GM12878 (cell line): ENCODE measurements around the gene SOX18. TPM values are rescaled to one million over a fixed set of nuclear protein-coding genes. Genes with fewer than 3 reads are reported as not detected.

Source experiments
- HDGF ChIP-seq: fragments of 450-650 bp; IDR thresholded peaks from 2 replicates; pipeline ENCODE4 v1.6.1; 2016; ENCODE audit warnings: antibody characterized with exemption
- IKZF1 ChIP-seq: fragments of 450-650 bp; conservative IDR thresholded peaks from 2 replicates; pipeline ENCODE4 v1.6.1; 2017; ENCODE audit warnings: antibody characterized with exemption, mild to moderate bottlenecking
- IKZF2 ChIP-seq, 2 experiments: fragments of 450-650 bp; IDR thresholded peaks; 2 replicates each; pipeline ENCODE4 v1.6.1; 2017; ENCODE audit warnings: mild to moderate bottlenecking in 2 of 2, moderate library complexity in 2 of 2
- MTA3 ChIP-seq: IDR thresholded peaks from 2 replicates; pipeline ENCODE4 v1.6.1; 2012; ENCODE audit warnings: low read length, inconsistent platforms, borderline replicate concordance
- NFYB ChIP-seq: IDR thresholded peaks from 2 replicates; pipeline ENCODE4 v1.6.1; 2011; ENCODE audit warnings: low read depth, mild to moderate bottlenecking, low read length, improper control_type of control experiment, moderate library complexity; ENCODE audit not compliant: insufficient read depth
- NKRF ChIP-seq: fragments of 450-650 bp; conservative IDR thresholded peaks from 2 replicates; pipeline ENCODE4 v1.6.1; 2017; ENCODE audit warnings: mild to moderate bottlenecking, moderate library complexity
- PAX8 ChIP-seq: fragments of 450-650 bp; IDR thresholded peaks from 2 replicates; pipeline ENCODE4 v1.6.1; 2017; ENCODE audit warnings: mild to moderate bottlenecking, moderate library complexity
- POLR2AphosphoS5 ChIP-seq: IDR thresholded peaks from 2 replicates; pipeline ENCODE4 v1.6.1; 2011; ENCODE audit warnings: mild to moderate bottlenecking, low read length, inconsistent platforms
- RAD51 ChIP-seq: fragments of 450-650 bp; IDR thresholded peaks from 2 replicates; pipeline ENCODE4 v1.6.1; 2016; ENCODE audit warnings: moderate library complexity, mild to moderate bottlenecking, inconsistent platforms
- YY1 ChIP-seq: IDR thresholded peaks from 2 replicates; pipeline ENCODE4 v1.6.1; 2011; ENCODE audit warnings: low read depth, mild to moderate bottlenecking, low read length
- ZBTB11 ChIP-seq: fragments of 450-650 bp; formaldehyde crosslinking; IDR thresholded peaks from 2 replicates; pipeline ENCODE4 v1.5.0; 2022; ENCODE audit warnings: mild to moderate bottlenecking, missing genetic modification characterization
- polyA plus RNA-seq, 11 experiments: library from polyadenylated mRNA; depleted of rRNA in 4 of 11; unstranded in 6 of 11; stranded (reverse) in 5 of 11; fragments of >200 nt; fragmentation: Nextera tagmentation in 4 of 11; fragmentation: Illumina TruSeq in 1 of 11; extraction: Ambion mirVana in 4 of 11; extraction: Trizol in 1 of 11; gene quantifications; 1 replicate in 1 of 11; 2 replicates in 10 of 11; pipeline versions ENCODE4 v1.2.1 to v1.2.3, GENCODE V29; 2011 to 2016; ENCODE audit warnings: inconsistent platforms in 2 of 11, missing spikeins in 2 of 11, low read depth in 1 of 11
- total RNA-seq, 4 experiments: library from RNA; depleted of rRNA in 3 of 4; stranded (reverse); fragments of >200 nt in 3 of 4; fragmentation: Illumina TruSeq in 1 of 4; extraction: Trizol in 1 of 4; gene quantifications; 2 replicates each; pipeline versions ENCODE4 v1.2.1 to v1.2.3, GENCODE V29; 2013 to 2021
- TF ChIP-seq, protein P1 (sequence below): fragments of 150-350 bp; IDR thresholded peaks from 2 replicates; pipeline ENCODE4 v1.6.1; 2016; ENCODE audit warnings: low read depth, low read length
- TF ChIP-seq, protein P2 (sequence below): fragments of 450-650 bp; IDR thresholded peaks from 2 replicates; pipeline ENCODE4 v1.6.1; 2016; ENCODE audit warnings: mild to moderate bottlenecking
- TF ChIP-seq, protein P3 (sequence below): IDR thresholded peaks from 2 replicates; pipeline ENCODE4 v1.6.1; 2012; ENCODE audit warnings: mild to moderate bottlenecking, low read depth, low read length

The SOX18 gene
- total and polyA plus RNA-seq, 10 of the 15 experiments (the other 5 are each of a cell fraction or from before 2014, with no cell fraction given): 0.05 to 5.6 (median 0.28) TPM; not detected in 3

DNA sequence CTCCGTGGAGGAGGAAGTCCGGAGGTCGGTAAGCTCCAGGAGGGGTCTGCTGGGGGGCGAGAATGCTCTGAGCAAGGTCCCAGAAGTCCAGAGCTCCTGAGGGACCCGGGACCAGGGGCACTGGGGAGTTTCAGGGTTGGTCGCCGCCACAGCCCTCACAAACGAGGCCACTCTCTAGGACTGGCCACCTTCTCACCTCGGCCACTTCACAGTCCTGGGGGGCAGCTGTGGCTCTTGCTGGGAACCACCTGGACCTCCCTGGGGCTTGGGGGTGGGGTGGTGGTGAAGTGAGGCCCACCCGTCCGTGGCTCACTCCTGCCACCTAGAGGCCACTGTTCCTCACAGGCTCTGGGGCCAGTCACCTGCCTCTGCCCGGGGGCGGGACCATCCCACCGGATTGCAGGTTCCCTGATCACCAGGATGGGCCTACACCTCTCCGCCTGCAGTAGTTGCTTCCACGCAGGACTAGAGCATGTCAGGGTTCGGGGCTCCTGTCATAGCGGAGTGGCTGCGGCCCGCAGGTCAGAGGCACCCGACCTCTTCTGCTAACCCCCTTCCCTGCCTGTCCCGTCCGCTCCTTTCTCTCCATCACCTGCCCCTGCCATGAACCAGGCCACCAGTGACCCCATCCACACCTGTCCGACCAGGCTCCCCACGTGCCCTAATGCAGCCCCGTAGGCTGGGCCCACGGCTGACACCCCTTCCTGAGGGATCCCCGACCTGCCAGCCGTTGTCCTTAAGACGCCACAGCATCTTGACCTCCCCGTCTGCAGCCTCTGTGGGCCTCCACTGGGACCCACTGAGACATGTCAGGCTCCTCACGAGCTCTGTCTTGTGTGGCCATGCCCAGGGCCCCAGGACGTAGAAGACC is 8.4 kb upstream of the SOX18 start (continued):
- TF ChIP-seq, protein P1, sequence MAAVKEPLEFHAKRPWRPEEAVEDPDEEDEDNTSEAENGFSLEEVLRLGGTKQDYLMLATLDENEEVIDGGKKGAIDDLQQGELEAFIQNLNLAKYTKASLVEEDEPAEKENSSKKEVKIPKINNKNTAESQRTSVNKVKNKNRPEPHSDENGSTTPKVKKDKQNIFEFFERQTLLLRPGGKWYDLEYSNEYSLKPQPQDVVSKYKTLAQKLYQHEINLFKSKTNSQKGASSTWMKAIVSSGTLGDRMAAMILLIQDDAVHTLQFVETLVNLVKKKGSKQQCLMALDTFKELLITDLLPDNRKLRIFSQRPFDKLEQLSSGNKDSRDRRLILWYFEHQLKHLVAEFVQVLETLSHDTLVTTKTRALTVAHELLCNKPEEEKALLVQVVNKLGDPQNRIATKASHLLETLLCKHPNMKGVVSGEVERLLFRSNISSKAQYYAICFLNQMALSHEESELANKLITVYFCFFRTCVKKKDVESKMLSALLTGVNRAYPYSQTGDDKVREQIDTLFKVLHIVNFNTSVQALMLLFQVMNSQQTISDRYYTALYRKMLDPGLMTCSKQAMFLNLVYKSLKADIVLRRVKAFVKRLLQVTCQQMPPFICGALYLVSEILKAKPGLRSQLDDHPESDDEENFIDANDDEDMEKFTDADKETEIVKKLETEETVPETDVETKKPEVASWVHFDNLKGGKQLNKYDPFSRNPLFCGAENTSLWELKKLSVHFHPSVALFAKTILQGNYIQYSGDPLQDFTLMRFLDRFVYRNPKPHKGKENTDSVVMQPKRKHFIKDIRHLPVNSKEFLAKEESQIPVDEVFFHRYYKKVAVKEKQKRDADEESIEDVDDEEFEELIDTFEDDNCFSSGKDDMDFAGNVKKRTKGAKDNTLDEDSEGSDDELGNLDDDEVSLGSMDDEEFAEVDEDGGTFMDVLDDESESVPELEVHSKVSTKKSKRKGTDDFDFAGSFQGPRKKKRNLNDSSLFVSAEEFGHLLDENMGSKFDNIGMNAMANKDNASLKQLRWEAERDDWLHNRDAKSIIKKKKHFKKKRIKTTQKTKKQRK: no peak
- peak; percentile 37 to 38; a peak in 2 of 4 replicates for TF ChIP-seq IKZF2 (IDR thresholded peaks at IDR 0.05)
- TF ChIP-seq RAD51: peak; percentile 38; the same call in 1 of the 2 replicates
- TF ChIP-seq, protein P2, sequence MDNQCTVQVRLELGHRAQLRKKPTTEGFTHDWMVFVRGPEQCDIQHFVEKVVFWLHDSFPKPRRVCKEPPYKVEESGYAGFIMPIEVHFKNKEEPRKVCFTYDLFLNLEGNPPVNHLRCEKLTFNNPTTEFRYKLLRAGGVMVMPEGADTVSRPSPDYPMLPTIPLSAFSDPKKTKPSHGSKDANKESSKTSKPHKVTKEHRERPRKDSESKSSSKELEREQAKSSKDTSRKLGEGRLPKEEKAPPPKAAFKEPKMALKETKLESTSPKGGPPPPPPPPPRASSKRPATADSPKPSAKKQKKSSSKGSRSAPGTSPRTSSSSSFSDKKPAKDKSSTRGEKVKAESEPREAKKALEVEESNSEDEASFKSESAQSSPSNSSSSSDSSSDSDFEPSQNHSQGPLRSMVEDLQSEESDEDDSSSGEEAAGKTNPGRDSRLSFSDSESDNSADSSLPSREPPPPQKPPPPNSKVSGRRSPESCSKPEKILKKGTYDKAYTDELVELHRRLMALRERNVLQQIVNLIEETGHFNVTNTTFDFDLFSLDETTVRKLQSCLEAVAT: peak; percentile 38; the same call in 1 of the 2 replicates
- no peak for TF ChIP-seq PAX8
- no peak for TF ChIP-seq NFYB
- TF ChIP-seq POLR2AphosphoS5: no peak
- peak; percentile 48; the same call in 1 of the 2 replicates for TF ChIP-seq NKRF
- no peak for TF ChIP-seq MTA3
- TF ChIP-seq, protein P3, sequence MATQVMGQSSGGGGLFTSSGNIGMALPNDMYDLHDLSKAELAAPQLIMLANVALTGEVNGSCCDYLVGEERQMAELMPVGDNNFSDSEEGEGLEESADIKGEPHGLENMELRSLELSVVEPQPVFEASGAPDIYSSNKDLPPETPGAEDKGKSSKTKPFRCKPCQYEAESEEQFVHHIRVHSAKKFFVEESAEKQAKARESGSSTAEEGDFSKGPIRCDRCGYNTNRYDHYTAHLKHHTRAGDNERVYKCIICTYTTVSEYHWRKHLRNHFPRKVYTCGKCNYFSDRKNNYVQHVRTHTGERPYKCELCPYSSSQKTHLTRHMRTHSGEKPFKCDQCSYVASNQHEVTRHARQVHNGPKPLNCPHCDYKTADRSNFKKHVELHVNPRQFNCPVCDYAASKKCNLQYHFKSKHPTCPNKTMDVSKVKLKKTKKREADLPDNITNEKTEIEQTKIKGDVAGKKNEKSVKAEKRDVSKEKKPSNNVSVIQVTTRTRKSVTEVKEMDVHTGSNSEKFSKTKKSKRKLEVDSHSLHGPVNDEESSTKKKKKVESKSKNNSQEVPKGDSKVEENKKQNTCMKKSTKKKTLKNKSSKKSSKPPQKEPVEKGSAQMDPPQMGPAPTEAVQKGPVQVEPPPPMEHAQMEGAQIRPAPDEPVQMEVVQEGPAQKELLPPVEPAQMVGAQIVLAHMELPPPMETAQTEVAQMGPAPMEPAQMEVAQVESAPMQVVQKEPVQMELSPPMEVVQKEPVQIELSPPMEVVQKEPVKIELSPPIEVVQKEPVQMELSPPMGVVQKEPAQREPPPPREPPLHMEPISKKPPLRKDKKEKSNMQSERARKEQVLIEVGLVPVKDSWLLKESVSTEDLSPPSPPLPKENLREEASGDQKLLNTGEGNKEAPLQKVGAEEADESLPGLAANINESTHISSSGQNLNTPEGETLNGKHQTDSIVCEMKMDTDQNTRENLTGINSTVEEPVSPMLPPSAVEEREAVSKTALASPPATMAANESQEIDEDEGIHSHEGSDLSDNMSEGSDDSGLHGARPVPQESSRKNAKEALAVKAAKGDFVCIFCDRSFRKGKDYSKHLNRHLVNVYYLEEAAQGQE: no peak
- TF ChIP-seq HDGF: peak; percentile 85; the same call in 1 of the 2 replicates
- no peak for TF ChIP-seq ZBTB11 (CRISPR knock-in tag)
- peak; percentile 54; the same call in 1 of the 2 replicates for TF ChIP-seq YY1
- TF ChIP-seq IKZF1: peak; percentile 77
